A549 (cell line): ENCODE results near the gene ZFAND6. TPM values are rescaled to one million over a fixed set of nuclear protein-coding genes. Genes with fewer than 3 reads are reported as not detected.

Experiments
- ATAC-seq, 2 experiments: fragments of 200-7000 bp in 1 of 2; fragments of >200 bp in 1 of 2; cut with Nextera tagmentation in 1 of 2; cut with Tn5 transposase in 1 of 2; 3 replicates each; pipeline versions ENCODE4 v1.8.0 to v1.9.1; 2018 to 2020; ENCODE audit warnings: mild to moderate bottlenecking in 1 of 2, moderate library complexity in 1 of 2
- CTCF ChIA-PET: fragments of 300-600 bp; sonication (Branson Sonifier 250); formaldehyde crosslinking; extraction: SDS; loops from one replicate; lab custom pipeline; 2021; ENCODE audit warnings: antibody characterized with exemption, inconsistent platforms; lab: Yijun Ruan, JAX
- POLR2A ChIA-PET: fragments of 350-600 bp; formaldehyde crosslinking; extraction: SDS; loops from one replicate; lab custom pipeline; 2021; ENCODE audit warnings: antibody characterized with exemption, inconsistent platforms; lab: Yijun Ruan, JAX
- DNase-seq, 2 experiments: peaks; one replicate each; pipeline versions ENCODE4 v3.0.0 to v3.0.0-alpha.2; 2011 to 2016; ENCODE audit warnings: low read depth in 1 of 2, low spot score in 1 of 2
- FAIRE-seq: peaks from 2 replicates; lab custom pipeline; 2011; peaks lifted over from hg19 to GRCh38; lab: Jason Lieb, UNC
- H3K27ac ChIP-seq, 2 experiments: fragments of >200 bp; sonication (Bioruptor Twin); formaldehyde crosslinking; 3 replicates each; pipeline ENCODE4 v1.5.1; 2016 to 2017
- H3K4me1 ChIP-seq: fragments of >200 bp; sonication (Bioruptor Twin); formaldehyde crosslinking; 3 replicates; pipeline ENCODE4 v1.6.1; 2016
- H3K4me2 ChIP-seq: fragments of >200 bp; sonication (Bioruptor Twin); formaldehyde crosslinking; 3 replicates; pipeline ENCODE4 v1.6.1; 2016
- H3K4me3 ChIP-seq: fragments of >200 bp; sonication (Bioruptor Twin); formaldehyde crosslinking; 3 replicates; pipeline ENCODE4 v1.5.1; 2016
- H3K9me3 ChIP-seq: fragments of >200 bp; sonication (Bioruptor Twin); formaldehyde crosslinking; 3 replicates; pipeline ENCODE4 v1.6.1; 2016
- CBX8 ChIP-seq: fragments of 200-600 bp; sonication (generic); IDR thresholded peaks from 2 replicates; pipeline ENCODE4 v1.6.1; 2016
- CEBPB ChIP-seq, 2 experiments: fragments of >200 bp in 1 of 2; sonication (Bioruptor Twin) in 1 of 2; formaldehyde crosslinking in 1 of 2; IDR thresholded peaks; 2 replicates each; pipeline ENCODE4 v1.6.1; 2012 to 2016
- EHF ChIP-seq: fragments of 250-450 bp; sonication (Bioruptor Pico); IDR thresholded peaks from 2 replicates; pipeline ENCODE4 v1.5.0; 2020; ENCODE audit warnings: mild to moderate bottlenecking
- FOSL2 ChIP-seq, 2 experiments: fragments of 450-650 bp in 1 of 2; fragments of >200 bp in 1 of 2; sonication (Bioruptor Twin) in 1 of 2; formaldehyde crosslinking; IDR thresholded peaks; 2 replicates each; pipeline versions ENCODE4 v1.5.0 to v1.6.1; 2016 to 2020; ENCODE audit warnings: mild to moderate bottlenecking in 1 of 2, moderate library complexity in 1 of 2
- FOXS1 ChIP-seq: fragments of 250-450 bp; sonication (Bioruptor Pico); IDR thresholded peaks from 2 replicates; pipeline ENCODE4 v1.5.0; 2020; ENCODE audit warnings: mild to moderate bottlenecking, moderate library complexity
- HOXB5 ChIP-seq: fragments of 250-450 bp; sonication (Bioruptor Pico); IDR thresholded peaks from 2 replicates; pipeline ENCODE4 v1.5.0; 2020; ENCODE audit warnings: mild to moderate bottlenecking, moderate library complexity
- JUN ChIP-seq, 2 experiments: fragments of >200 bp; sonication (Bioruptor Twin); formaldehyde crosslinking; IDR thresholded peaks; 2 replicates in 1 of 2; 3 replicates in 1 of 2; pipeline ENCODE4 v1.6.1; 2016 to 2017
- KDM5A ChIP-seq: fragments of 200-600 bp; sonication (generic); IDR thresholded peaks from 2 replicates; pipeline ENCODE4 v1.6.1; 2016; ENCODE audit warnings: antibody characterized with exemption, mild to moderate bottlenecking
- MAFK ChIP-seq: fragments of 450-650 bp; IDR thresholded peaks from 2 replicates; pipeline ENCODE4 v1.6.1; 2014; ENCODE audit not compliant: partially characterized antibody
- MAZ ChIP-seq: fragments of 150-350 bp; IDR thresholded peaks from 2 replicates; pipeline ENCODE4 v1.6.1; 2014; ENCODE audit warnings: antibody characterized with exemption, low read depth, low read length, borderline replicate concordance
- NFE2L2 ChIP-seq: fragments of 150-350 bp; conservative IDR thresholded peaks from 2 replicates; pipeline ENCODE4 v1.6.1; 2014; ENCODE audit warnings: low read length
- NR3C1 ChIP-seq: fragments of >200 bp; sonication (Bioruptor Twin); formaldehyde crosslinking; IDR thresholded peaks from 3 replicates; pipeline ENCODE4 v1.6.1; 2017
- POLR2AphosphoS2 ChIP-seq: conservative IDR thresholded peaks from 2 replicates; pipeline ENCODE4 v1.6.1; 2012; ENCODE audit warnings: low read length, improper control_type of control experiment, inconsistent platforms
- RFX5 ChIP-seq: fragments of 450-650 bp; IDR thresholded peaks from 2 replicates; pipeline ENCODE4 v1.7.1; 2014; ENCODE audit warnings: antibody characterized with exemption, mild to moderate bottlenecking, moderate library complexity
- SMC3 ChIP-seq: fragments of >200 bp; sonication (Bioruptor Twin); formaldehyde crosslinking; IDR thresholded peaks from 3 replicates; pipeline ENCODE4 v1.6.1; 2018; ENCODE audit warnings: inconsistent platforms
- SREBF2 ChIP-seq: fragments of 450-650 bp; IDR thresholded peaks from 2 replicates; pipeline ENCODE4 v1.6.1; 2014; ENCODE audit warnings: mild to moderate bottlenecking, moderate library complexity
- WGBS: methylation state at CpG from one replicate; pipeline ENCODE4 v1.1.6; 2017; ENCODE audit errors: missing lambda C conversion rate; 5-methylcytosine and 5-hydroxymethylcytosine counted together
- polyA plus RNA-seq, 4 experiments: library from polyadenylated mRNA; depleted of rRNA in 3 of 4; stranded (reverse); fragments of >200 nt; fragmentation: RNase III in 1 of 4; extraction: RNeasy Plus Mini Kit Qiagen cat#74134 plus additional on column Dnase treatment in 1 of 4; gene quantifications; 2 replicates in 3 of 4; 3 replicates in 1 of 4; pipeline ENCODE4 v1.2.3, GENCODE V29; 2011 to 2017
- TF ChIP-seq, protein P1 (sequence below): fragments of 150-350 bp; IDR thresholded peaks from 2 replicates; pipeline ENCODE4 v1.6.1; 2014; ENCODE audit warnings: low read depth, mild to moderate bottlenecking, low read length
- TF ChIP-seq, protein P2 (sequence below): fragments of 250-450 bp; sonication (Bioruptor Pico); IDR thresholded peaks from 2 replicates; pipeline ENCODE4 v1.5.0; 2021; ENCODE audit warnings: mild to moderate bottlenecking, moderate library complexity, borderline replicate concordance
- TF ChIP-seq, protein P3 (sequence below): fragments of >200 bp; sonication (Bioruptor Twin); formaldehyde crosslinking; IDR thresholded peaks from 3 replicates; pipeline ENCODE4 v1.5.1; 2016
- TF ChIP-seq, protein P4 (sequence below): fragments of >200 bp; sonication (Bioruptor Twin); formaldehyde crosslinking; IDR thresholded peaks from 2 replicates; pipeline ENCODE4 v1.6.1; 2016

The ZFAND6 gene
- polyA plus RNA-seq, 2 of the 4 experiments (the other 2 are of a cell fraction): 152 to 307 TPM

DNA sequence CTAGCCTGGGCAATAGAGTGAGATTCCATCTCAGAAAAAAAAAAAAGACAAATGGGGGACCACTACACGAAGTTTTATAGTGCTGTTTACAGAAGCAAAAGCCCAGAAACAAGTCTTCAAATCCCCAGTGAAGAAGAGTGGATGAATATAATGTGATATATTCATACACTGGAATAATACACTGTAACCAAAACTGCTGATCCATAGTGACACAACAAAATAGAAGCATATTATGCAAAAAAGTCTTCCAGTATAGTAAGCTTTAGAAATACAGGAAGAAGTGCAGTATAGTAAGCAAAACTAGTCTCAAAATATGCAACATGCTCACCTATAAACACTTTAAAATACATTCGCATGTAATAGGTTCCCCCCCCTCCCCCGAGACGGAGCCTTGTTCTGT is 81.4 kb downstream of the ZFAND6 start:
- H3K4me2 ChIP-seq: no peak overlapping the region
- TF ChIP-seq MAFK (peak; percentile 2), NFE2L2 (peak; percentile 57; the same call in 1 of the 2 replicates), MAZ (no peak), CBX8 (no peak), EHF (no peak)
- WGBS: 89% methylated on average over 4 of the region's 4 CpGs
- CTCF ChIA-PET: interaction anchor here (1.1 kb wide), 1 partner anchor 16 kb away, joined by 3 read pairs; no protein-coding TSS in a partner anchor
- H3K9me3 ChIP-seq: no peaks in the 10 kb centered on the region
- peak; percentile 43 for FAIRE-seq
- H3K4me1 ChIP-seq: peaks cover 4% of the 10 kb centered on the region; the same call in 1 of the 3 replicates
- ATAC-seq: no peak
- POLR2A ChIA-PET: no interaction called here
- H3K4me3 ChIP-seq: no peak overlapping the region
- no peak for DNase-seq
- H3K27ac ChIP-seq: no peak overlapping the region

DNA sequence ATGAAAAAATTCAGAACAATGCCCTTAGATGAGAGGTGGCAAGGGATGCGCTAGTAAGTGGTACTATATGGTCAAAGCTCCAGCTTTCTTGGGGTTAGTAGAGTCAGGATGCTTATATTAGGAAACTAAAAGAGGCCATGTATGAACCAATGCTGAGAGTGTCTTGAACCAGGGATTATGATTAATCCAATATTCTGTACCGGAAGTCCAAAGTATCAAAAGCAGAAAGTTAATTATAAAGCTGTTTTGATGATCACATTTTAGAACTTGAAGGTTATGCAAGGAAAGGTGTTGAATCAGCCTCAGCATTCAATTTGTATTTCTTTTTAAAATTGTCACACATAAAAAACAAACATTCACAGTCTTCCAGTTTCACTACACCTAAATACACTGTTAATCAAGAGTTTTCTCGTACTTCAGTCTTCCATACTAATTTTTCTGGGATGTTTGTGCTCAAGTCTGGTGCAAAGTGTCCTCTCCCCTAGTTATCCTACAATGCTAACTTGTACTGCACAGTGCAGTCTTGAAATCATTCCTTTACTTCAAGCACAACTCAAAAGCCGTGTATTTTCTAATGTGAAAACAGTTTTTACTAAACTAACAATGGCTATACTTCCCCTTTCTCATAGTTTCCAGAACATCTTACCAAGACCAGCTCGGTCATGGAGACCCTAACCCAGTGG is 82.6 kb downstream of the ZFAND6 start:
- H3K4me2 ChIP-seq: no peak overlapping the region
- CTCF ChIA-PET: interaction anchor here (0.8 to 1.1 kb wide), 2 partner anchors 14 to 149 kb away, joined by 3 read pairs; no protein-coding TSS in a partner anchor
- peaks cover 4% of the 10 kb centered on the region; the same call in 1 of the 3 replicates for H3K4me1 ChIP-seq
- POLR2A ChIA-PET: no interaction called here
- H3K9me3 ChIP-seq: no peaks in the 10 kb centered on the region
- WGBS: 88% methylated on average over 5 of the region's 5 CpGs
- FAIRE-seq (peak; percentile 54), ATAC-seq (peak in 1 of 2 experiments; percentile 32; a peak in 2 of 6 replicates), DNase-seq (no peak)
- H3K4me3 ChIP-seq: no peak overlapping the region
- TF ChIP-seq FOSL2 (IDR thresholded peaks at IDR 0.05): no peak
- no peak for TF ChIP-seq FOSL2 (CRISPR knock-in tag; IDR thresholded peaks at IDR 0.05)
- H3K27ac ChIP-seq: no peak overlapping the region

DNA sequence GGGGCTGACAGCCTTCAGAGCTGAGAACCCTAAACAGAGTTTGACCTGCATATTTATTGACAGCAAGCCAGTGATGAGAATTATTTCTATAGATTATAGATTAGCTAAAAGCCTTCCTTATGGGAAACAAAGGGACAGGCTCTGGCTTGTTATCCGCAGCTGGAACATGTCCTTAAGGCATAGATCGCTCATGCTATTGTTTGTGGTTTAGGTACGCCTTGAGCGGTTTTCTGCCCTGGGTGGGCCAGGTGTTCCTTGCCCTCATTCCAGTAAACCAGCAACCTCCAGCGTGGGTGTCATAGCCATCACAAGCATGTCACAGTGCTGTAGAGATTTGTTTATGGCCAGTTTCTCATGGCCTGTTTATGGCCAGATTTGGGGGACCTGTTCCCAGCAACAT is 83.2 kb downstream of the ZFAND6 start:
- no peak for DNase-seq
- Histone ChIP-seq H3K4me3 (no peak overlapping the region), H3K27ac (no peak overlapping the region), H3K4me1 (peaks cover 4% of the 10 kb centered on the region; the same call in 1 of the 3 replicates), H3K4me2 (no peak overlapping the region), H3K9me3 (no peaks in the 10 kb centered on the region)
- ChIA-PET CTCF (interaction anchor here (0.8 kb wide), 1 partner anchor 150 kb away, joined by 3 read pairs; no protein-coding TSS in a partner anchor), POLR2A (no interaction called here)
- WGBS: 91% methylated on average over 5 of the region's 5 CpGs
- TF ChIP-seq, protein P1, sequence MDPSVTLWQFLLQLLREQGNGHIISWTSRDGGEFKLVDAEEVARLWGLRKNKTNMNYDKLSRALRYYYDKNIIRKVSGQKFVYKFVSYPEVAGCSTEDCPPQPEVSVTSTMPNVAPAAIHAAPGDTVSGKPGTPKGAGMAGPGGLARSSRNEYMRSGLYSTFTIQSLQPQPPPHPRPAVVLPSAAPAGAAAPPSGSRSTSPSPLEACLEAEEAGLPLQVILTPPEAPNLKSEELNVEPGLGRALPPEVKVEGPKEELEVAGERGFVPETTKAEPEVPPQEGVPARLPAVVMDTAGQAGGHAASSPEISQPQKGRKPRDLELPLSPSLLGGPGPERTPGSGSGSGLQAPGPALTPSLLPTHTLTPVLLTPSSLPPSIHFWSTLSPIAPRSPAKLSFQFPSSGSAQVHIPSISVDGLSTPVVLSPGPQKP: no peak
- no peak for TF ChIP-seq SREBF2
- no peak for TF ChIP-seq NR3C1
- no peak for TF ChIP-seq JUN (IDR thresholded peaks at IDR 0.05)
- no peak for TF ChIP-seq HOXB5 (CRISPR knock-in tag)
- no peak for TF ChIP-seq SMC3
- TF ChIP-seq MAZ: no peak
- no peak for TF ChIP-seq KDM5A
- no peak for TF ChIP-seq FOXS1
- no peak for TF ChIP-seq POLR2AphosphoS2
- no peak for TF ChIP-seq RFX5
- TF ChIP-seq, protein P2, sequence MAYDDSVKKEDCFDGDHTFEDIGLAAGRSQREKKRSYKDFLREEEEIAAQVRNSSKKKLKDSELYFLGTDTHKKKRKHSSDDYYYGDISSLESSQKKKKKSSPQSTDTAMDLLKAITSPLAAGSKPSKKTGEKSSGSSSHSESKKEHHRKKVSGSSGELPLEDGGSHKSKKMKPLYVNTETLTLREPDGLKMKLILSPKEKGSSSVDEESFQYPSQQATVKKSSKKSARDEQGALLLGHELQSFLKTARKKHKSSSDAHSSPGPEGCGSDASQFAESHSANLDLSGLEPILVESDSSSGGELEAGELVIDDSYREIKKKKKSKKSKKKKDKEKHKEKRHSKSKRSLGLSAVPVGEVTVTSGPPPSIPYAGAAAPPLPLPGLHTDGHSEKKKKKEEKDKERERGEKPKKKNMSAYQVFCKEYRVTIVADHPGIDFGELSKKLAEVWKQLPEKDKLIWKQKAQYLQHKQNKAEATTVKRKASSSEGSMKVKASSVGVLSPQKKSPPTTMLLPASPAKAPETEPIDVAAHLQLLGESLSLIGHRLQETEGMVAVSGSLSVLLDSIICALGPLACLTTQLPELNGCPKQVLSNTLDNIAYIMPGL (CRISPR knock-in tag): no peak
- TF ChIP-seq, protein P3, sequence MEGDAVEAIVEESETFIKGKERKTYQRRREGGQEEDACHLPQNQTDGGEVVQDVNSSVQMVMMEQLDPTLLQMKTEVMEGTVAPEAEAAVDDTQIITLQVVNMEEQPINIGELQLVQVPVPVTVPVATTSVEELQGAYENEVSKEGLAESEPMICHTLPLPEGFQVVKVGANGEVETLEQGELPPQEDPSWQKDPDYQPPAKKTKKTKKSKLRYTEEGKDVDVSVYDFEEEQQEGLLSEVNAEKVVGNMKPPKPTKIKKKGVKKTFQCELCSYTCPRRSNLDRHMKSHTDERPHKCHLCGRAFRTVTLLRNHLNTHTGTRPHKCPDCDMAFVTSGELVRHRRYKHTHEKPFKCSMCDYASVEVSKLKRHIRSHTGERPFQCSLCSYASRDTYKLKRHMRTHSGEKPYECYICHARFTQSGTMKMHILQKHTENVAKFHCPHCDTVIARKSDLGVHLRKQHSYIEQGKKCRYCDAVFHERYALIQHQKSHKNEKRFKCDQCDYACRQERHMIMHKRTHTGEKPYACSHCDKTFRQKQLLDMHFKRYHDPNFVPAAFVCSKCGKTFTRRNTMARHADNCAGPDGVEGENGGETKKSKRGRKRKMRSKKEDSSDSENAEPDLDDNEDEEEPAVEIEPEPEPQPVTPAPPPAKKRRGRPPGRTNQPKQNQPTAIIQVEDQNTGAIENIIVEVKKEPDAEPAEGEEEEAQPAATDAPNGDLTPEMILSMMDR: no peak
- no peak for TF ChIP-seq MAFK
- TF ChIP-seq CEBPB (IDR thresholded peaks at IDR 0.05): no peak
- TF ChIP-seq, protein P4, sequence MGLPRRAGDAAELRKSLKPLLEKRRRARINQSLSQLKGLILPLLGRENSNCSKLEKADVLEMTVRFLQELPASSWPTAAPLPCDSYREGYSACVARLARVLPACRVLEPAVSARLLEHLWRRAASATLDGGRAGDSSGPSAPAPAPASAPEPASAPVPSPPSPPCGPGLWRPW: no peak
- TF ChIP-seq NFE2L2: no peak
- ATAC-seq: no peak
- no peak for FAIRE-seq
